Epithelial cell of prostate (primary cell): ENCODE data around the gene AGO3.

Source experiments
- DNase-seq: peaks from one replicate; pipeline ENCODE4 v3.0.0-alpha.2; 2011; ENCODE audit warnings: low read depth, low spot score
- H3K27ac ChIP-seq: fragments of 450-650 bp; 2 replicates; pipeline ENCODE4 v1.5.1; 2017; ENCODE audit warnings: mild to moderate bottlenecking

The AGO3 gene

DNA sequence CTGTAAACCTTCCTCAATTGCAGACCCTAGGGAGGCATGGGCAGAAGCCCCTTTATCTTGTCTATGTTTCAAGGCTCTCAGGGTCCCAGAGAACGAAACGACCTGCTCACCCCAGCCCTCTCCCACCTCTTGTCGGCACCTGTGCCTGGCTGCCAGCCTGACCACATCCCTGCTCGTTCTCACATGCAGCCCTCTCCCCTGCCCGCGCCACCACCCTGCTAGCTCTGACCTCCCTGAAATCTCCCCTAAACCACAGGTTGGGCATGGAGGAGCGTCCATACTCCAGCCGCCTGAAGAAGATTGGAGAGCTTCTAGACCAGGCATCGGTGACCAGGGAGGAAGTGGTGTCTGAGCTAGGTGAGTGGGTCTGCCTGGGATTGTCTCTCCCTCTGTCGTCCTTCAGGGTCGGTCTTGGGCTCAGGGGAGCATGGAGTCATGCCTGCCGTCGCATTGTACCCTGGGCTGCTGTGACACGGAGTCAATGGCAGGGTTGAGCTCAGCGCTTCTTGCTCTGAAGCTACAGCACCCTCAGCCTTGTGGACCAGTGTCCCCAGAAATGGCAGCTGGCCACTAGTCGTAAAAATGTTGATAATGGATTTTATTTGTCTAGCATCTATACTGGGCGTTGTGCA lies 161.4 kb downstream of the AGO3 start:
- H3K27ac ChIP-seq, result no peak overlapping the region
- no peak for DNase-seq

DNA sequence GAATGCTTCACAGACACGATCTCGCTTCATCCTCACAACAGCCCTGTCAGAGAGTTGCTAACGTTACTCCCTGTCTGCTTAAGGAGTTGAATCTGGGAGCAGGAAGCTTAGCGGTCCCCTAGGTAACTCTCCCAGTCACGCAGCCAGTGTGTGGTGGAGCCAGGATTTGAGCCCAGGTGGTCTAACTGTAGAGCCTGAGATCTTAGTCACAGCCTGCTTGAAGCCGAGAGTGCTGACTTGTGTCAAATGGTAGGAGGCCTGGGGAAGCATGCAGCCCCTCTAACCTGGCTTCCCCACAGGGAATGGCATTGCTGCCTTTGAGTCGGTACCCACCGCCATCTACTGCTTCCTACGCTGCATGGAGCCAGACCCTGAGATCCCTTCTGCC lies 161.9 kb downstream of the AGO3 start:
- DNase-seq, result no peak

DNA sequence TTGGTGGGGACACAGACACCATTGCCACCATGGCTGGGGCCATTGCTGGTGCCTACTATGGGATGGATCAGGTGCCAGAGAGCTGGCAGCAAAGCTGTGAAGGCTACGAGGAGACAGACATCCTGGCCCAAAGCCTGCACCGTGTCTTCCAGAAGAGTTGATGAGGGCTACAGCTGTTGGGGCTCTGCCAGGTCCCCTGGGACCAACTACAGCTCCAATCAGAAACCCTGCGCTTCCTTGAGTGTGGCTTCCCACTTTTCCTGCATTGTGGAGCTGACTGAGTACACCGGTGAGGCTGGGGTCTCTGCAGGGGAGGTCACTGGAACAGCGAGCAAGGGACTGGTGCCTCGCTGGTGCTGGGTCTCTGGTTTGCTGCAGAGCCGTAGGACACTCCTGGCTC lies 162.3 kb downstream of the AGO3 start:
- H3K27ac ChIP-seq, result no peak overlapping the region
- no peak for DNase-seq

More for the DNA sequence above, 161.9 kb downstream of the AGO3 start:
- H3K27ac ChIP-seq, result no peak overlapping the region

DNA sequence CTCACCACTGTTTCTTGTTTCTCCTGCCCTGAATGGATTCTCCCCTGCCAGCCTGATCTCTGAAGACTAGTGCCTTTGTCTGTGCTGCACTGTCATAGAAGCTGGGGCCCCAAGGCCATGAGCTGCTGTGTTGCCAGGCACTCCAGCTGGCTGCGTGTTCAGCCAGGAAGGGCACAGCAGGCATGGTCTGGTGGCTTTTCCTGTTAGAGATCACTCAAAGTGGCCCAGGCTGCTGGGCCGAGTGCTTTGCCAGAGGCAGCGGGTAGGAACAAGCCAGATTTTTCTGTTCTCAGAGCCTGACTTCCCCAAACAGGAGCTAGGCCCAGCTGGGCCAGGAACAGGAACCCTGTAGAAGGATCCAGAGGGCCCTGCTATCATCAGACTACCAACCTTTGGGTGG lies 163.0 kb downstream of the AGO3 start:
- no peak for DNase-seq
- no peak overlapping the region for H3K27ac ChIP-seq

DNA sequence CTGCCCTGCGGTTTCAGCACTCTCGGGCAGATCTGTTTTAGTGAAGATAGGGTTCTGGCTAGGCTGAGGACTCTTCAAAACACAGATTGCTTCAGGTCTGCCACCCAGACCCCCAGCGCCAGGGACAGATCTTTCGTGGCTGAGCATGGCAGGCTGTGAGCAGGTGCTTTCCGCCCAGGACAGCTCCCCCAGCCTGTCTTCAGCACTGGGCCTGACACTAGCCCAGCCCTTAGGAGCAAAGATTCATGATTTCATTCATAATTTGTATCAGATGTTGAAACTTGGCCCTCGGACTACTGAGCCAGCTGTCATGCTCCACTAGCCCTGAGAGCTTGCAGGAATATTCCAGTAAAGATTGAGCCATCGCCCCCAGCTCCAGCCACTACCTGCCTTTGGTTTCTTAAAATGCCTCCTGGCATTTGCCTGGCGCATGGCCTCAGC lies 163.7 kb downstream of the AGO3 start:
- DNase-seq, result no peak
- no peak overlapping the region for H3K27ac ChIP-seq

DNA sequence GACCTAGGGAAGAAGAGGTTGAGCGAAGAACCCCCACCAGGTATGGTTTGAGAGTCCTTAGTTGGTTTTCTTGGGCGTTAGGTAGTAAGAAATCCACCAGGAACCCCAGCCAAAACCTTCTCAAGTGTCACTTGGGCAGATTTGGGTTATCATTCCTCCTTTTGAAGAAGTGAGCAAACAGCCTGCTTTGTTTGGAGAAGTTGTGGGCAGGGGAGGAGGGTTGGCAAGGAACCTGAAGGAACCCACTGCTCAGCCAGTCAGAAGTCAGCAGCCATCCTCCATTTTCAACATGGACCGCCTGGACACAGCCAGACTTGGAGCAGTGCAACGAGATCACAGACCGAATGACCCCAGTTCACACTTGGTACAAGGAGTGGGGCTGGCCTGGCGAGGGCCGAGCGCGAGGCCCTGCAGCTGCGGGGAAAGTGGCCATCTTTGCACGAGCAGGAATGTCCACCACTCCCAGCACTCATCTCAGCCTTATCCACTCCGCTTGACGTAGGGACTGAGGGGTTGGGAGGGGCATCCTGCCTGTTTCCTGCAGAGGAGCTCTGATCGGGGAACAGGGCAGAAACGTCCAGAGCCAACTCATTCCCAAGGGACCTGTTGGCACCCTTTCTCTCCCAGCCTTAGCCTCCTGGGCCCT lies 165.0 kb downstream of the AGO3 start:
- DNase-seq, result no peak
- H3K27ac ChIP-seq, result no peak overlapping the region

DNA sequence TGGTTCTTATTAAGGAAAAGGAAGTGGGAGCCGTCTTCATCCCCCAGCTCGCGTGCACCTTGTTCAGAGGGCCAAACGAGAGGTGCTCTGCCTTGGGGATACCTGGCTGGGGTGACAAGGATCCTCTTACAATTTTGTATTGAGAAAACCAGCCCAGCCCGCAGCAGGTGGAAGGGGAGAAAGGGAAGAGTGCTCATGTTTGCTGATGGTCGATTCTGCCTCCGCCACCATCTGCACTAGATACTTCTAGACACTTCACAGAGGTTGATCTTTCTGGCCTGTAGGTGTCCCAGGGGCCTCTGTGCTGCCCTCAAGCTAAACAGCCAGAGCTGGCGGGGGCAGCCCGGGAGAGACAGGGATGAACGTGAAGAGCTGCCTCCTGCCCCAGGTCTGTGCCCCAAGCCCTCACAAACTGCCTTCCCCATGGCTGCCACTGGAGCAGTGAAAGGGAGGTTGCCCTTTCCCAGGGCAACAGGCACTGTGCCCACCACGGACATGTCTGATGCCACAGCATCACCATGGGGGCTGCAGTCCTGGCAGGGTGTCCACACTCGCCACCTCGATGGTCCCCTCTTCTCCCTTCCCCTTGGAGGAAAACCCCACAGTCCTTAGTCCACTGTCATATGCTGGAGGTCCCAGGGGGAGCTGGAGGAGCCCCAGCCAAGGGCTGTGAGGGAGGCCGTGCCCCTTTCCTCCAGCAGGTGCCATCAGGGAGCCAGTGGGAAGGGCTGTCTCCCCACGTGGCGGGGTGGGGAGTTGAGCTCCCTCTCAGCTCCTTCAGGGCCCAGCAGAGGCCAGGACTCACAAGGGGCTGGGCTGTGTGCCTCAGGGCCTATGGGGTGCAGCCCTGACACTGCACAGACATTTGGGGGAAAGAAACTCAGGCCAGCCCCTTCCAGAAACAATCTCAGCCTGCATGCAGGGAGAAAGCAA lies 165.9 kb downstream of the AGO3 start:
- H3K27ac ChIP-seq, result no peak overlapping the region
- DNase-seq, result no peak

DNA sequence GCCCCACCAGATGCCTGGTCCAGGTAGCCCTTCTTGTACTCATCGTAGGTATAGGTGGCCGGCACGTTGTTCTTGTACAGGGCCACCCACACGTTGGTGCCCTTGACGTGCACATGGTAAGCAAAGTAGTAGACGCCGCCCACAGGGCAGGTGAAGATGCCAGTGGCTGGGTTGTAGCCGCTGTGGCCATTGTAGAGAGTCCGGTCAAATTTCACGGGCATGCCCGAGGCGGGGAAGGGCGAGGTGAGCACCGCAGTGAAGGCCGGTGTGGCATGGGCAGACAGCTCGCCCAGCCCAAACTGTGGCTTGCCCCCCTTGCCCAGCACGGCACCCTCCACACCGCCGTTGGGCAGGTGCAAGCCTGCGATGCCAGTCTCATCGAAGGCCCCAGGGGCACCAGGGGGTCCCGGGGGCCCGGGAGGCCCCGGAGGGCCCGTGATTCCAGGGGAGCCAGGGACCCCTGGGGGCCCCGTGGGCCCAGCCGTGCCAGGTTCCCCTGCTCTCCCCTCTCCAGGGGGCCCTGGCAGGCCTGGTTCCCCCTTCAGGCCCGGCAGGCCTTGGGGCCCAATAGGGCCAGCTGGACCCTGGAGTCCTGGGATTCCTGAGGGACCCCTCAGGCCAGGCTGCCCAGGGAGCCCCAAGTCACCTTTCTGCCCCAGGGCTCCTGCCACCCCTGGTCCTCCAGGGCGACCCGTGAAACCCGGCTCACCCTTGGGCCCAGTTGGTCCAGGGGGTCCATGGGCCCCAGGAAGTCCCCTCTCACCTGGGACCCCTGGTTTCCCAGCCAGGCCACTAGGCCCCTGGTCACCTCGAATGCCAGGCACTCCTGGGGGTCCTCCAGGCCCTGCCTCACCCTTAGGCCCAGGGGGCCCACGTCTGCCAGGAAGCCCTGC lies 167.0 kb downstream of the AGO3 start:
- H3K27ac ChIP-seq, result no peak overlapping the region
- DNase-seq, result no peak

DNA sequence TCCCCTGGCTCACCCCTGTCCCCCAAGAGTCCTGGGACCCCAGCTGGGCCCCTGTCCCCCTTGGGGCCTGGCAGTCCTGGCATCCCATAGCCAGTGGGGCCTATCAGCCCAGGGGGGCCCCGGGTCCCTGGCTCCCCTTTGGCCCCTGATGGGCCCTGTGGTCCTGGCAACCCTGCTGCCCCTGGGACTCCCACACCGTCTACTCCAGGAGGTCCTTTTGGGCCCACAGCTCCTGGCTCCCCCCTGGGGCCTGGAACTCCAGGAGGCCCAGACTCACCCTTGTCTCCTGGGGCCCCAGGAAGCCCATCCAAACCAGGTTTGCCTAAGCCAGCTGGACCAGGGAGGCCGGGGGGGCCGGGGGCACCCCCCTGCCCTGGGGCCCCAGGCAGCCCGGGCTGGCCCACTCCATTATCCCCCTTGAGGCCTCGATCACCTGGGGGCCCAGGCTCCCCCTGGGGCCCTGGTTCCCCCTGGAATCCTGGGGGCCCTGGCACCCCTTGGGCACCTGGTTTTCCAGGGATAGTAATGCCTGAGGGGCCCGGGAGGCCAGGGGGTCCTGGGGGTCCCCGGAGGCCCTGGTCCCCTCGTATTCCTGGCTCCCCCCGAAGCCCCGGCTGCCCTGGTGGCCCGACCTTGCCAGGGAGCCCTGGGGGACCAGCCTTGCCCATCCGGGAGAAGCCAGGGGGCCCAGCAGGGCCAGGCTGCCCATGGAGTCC lies 167.9 kb downstream of the AGO3 start:
- DNase-seq, result no peak
- no peak overlapping the region for H3K27ac ChIP-seq

DNA sequence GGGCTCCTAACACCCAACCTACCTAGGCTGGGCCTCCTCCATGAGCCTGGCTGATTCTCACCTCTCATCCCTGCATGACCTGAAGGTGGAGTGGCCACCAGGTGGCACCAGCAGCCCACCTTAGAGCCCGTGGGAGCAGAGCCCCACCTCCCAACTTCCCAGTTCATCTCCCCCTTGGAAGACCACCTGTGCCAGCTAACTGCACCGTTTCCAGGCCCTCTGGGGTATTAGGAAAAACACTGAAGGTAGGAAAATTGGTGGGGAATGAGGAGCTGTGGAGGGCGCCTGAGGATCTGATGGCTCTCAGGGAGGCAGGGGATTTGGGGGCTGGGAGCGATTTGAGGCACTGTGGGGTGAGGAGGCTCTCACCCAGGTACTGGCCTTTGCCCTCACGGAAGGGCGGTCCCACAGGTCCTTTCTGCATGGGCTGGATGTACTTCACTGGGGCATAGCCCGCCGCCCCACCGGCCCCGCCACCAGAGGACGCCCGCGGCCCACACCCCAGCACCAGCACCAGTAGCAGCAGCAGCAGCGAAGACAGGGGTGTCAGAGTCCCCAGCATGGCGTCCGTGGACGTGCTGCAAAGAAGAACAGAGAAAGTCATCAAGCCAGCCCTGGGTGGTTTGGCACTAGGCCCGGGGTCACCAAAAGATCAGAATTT lies 168.9 kb downstream of the AGO3 start:
- no peak overlapping the region for H3K27ac ChIP-seq
- DNase-seq, result no peak

DNA sequence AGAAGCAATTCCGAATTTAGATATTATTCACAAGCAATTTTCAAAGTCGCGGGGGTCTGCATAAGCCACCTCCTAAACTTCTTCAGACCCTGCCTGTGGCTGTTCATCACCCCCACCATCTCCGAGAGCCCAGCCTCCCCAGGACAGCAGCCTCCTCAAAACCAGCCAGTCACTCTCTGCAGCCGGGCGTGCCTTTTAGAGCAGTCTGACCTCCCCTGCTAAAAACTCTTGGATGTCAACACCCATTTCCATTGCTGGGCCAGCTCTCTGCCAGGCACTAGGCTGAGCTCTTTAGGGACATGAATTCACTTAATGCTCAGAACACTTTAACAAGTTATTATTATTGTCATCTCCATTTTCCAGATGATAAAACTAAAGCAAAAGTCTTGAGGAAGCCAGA lies 169.5 kb downstream of the AGO3 start:
- no peak for DNase-seq
- no peak overlapping the region for H3K27ac ChIP-seq

DNA sequence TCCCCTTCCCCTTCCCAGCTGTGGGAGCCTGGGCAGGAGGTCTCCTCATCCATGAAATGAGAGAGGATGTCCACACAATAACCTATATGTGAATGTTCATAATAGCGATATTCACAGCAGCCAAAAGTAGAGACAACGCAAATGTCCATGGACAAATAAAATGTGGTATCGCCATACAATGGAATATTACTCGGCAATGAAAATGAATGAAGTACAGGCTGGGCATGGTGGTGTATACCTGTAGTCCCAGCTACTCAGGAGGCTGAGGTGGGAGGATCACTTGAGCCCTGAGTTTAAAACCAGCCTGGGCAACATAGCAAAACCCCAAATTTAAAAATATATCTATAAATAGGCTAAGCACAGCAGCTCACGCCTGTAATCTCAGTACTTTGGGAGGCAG lies 170.6 kb downstream of the AGO3 start:
- no peak overlapping the region for H3K27ac ChIP-seq
- DNase-seq, result no peak

DNA sequence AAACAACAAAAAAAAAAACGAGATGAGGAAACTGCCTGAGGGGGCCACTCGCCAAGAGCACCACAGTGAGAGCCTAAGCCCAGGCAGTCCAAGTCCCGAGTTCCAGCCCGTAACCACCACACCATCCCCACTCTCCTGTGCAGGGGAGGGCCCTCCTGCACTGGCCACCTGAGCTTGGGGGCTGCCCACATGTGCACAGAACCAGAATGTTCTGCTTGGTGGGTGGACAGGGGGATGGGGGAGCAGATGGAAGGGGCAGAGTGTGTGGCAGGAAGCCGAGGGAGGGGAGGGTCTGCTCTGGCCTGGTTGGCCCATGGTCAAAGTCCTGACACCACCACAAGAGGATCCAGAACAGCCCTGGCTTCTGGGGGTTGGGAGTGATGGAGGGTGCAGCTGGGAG lies 175.4 kb downstream of the AGO3 start:
- no peak for DNase-seq
- no peak overlapping the region for H3K27ac ChIP-seq

DNA sequence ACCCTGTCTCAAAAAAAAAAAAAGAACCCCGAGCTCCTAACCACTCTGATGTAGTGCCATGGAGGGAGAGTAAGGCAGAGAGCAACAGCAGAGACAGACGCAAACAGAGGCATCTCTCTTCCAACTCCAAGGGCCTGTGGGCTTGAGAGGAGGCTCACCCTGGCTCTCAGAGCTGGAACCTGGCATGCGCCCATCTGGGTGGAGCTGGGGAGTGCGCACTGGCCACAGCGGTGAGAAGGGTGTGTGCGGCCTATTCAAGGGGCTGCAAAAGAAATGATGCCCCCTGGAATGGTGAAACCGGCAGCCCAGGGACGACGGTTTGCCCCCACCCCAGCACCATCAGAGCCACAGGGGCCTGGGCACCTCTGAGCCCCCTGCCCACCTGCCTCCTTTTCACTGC lies 176.5 kb downstream of the AGO3 start:
- no peak for DNase-seq

DNA sequence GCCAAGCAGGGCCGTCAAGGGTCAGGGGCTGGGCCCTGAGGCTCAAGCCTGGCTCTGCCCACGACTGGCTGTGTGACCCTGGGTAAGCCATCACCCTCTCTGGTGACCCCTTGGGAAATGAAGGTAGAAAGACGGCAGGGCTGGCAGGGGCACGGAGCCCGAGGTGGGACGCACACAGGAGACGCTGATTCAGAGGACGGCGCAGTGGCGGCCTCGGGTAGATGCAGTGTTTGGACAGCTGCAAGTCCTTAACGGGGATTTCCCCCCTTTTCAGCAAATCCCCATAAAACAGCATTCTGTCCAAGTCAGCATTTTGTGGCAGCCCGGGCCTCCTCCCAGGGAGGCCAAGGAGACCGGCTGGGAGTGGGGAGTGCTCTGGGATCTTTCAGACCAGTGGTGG lies 177.4 kb downstream of the AGO3 start:
- no peak for DNase-seq
- no peak overlapping the region for H3K27ac ChIP-seq

More for the DNA sequence above, 176.5 kb downstream of the AGO3 start:
- H3K27ac ChIP-seq, result no peak overlapping the region

DNA sequence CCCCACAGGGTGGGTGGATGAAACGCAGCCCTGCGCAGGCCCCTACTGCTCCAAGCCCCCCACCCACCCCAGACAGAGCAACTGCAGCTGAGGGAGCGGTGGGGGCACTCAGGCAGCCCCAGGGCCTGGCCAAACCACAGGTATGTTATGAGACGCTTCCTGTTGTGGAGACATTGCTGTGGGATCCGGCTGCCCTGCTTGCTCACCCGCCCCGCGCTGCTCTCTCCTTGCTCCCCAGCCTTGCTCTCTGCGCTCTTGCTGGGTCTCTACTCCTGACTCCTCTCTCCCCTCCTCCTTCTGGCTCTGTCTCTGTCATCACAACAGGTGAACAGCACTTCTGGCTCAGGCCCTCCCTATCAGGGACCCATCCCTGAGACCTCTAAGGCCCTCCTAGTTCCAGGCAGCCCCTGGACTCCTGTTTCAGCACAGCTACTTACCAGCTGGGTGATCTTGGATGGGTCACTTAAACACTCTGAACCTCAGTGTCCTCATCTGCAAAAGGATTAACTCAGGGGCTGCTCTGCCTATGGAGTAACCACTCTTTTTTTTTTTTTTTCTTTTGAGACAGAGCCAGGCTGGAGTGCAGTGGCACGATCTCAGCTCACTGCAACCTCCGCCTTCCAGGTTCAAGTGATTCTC lies 178.3 kb downstream of the AGO3 start:
- peak overlapping the region; percentile 51 for H3K27ac ChIP-seq
- DNase-seq, result peak; percentile 34

DNA sequence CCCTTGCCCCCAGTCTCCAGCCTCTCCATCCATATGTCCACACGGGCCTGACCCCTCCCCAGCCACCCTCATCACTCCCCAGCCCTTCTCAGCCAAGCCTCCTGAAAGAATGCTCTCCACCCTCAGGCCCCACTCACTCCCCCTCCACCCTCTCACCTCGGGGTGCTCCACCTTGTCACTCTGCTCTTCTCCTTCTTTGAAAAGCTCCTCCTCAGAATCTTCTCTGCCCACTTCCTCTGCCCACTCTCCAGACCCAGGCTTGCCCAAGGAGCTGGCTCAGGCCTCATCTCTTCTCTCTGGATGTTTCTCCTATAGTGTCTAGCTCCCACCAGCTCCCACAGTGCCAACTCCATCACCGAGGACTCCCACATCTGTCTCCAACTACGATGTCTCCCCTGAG lies 180.2 kb downstream of the AGO3 start:
- H3K27ac ChIP-seq, result no peak overlapping the region
- no peak for DNase-seq

DNA sequence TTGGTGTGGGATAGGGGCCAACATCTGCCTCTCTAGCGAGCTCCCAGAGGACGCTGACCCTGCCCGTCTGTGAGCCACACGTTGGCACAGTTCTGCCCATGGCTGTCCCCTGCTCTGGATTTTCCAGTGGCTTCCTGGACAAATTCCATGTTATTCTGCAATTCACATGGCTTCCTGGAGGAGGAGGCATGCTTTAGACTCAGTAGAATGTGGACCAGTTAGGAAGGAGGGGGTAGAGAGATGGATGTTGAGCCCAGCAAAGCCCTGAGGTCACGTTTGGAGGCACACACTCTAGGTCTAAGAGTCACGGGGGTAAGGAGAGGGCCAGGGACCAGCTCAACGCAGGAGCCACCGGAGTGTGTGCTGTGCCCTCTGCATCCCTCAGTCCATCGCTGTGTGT lies 181.9 kb downstream of the AGO3 start:
- DNase-seq, result no peak

DNA sequence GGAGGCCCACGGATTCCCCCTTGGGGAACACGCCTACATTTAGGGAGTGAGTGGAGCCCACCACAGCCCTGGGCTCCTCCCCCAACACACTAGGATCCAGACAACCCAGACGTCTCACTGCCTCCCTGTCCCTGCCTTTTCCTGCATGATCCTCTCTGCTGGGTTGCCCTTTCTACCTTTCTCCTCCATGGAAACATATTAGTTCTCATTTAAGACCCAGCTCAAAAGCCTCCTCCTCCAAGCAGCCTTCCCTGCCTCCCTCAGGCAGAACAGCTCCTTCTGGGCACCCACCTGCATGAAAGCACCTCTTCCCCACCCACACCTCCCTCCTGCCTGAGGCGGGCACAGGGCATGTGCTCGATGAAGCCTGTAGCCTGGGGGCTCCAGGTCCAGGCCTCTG lies 183.5 kb downstream of the AGO3 start:
- DNase-seq, result no peak

More for the DNA sequence above, 181.9 kb downstream of the AGO3 start:
- H3K27ac ChIP-seq, result no peak overlapping the region

More for the DNA sequence above, 183.5 kb downstream of the AGO3 start:
- no peak overlapping the region for H3K27ac ChIP-seq
